ENCODE data around the gene CDC42BPA. TPM values are rescaled to one million over a fixed set of nuclear protein-coding genes. Genes with fewer than 3 reads are reported as not detected.
"Not testable (repeated sequence)": the region's sequence is repeated elsewhere in the genome, so short reads cannot be mapped to it uniquely, and the experiment has no call there.

CDC42BPA gene
- polyA plus RNA-seq, 3 donors, result 0.20 to 0.45 (median 0.39) TPM

DNA sequence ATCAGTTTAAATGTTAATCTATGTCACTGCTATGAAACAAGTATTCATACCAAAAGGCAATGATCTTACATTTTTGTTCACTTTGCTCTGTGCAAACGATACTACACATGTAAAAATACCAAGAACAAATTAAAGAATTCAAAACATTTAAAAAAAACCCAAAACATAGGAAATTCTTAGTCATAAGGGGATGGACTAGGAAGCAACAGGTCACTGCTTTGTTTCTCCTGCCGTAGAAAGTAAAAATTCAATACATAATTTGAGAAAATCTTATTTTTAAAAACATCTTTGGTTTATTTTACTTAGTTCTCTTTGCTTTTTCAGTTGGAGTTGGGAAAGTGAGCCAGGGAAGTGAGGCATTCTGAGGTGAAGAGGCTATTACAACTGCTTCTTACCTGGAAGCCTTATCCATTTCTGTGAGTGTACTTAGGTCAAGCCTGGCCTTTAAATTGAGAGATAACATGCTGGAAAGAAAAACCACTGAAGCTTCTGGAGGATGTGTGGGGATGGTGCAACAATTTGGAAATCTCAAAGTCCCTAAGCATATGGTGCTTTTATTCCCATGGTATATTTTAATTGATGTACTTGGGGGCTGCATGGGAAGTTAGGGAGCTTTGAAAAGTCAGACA lies 183.5 kb downstream of the CDC42BPA start:
- H3K27ac Mint-ChIP-seq, result peak overlapping the region in 1 of 7 donors; percentile 9
- Histone ChIP-seq H3K9me3 (replicated peaks in 1 of 2; ENCODE audit: control insufficient read depth in 1 of 2, insufficient read depth in 1 of 2, low read length in 2 of 2) (no peaks in the 10 kb centered on the region), H3K36me3 (replicated peaks in 1 of 2; ENCODE audit: control insufficient read depth in 1 of 2, insufficient read depth in 2 of 2, low read length in 2 of 2) (no peaks in the 10 kb centered on the region), H3K27me3 (ENCODE audit: control insufficient read depth in 2 of 2, insufficient read depth in 2 of 2, low read length in 2 of 2) (no peaks in the 10 kb centered on the region), H3K4me2 (replicated peaks; ENCODE audit: extremely low read depth, low read length, poor library complexity, severe bottlenecking) (no peak overlapping the region), H3K27ac (ENCODE audit: low read depth in 1 of 2, low read length in 2 of 2) (no peak overlapping the region), H3K4me1 (ENCODE audit: control insufficient read depth in 1 of 2, insufficient read depth in 2 of 2, low read length in 2 of 2) (no peaks in the 10 kb centered on the region), H2AFZ (ENCODE audit: insufficient read depth, low read depth, low read length, poor library complexity, severe bottlenecking) (no peak overlapping the region), H3K4me3 (replicated peaks in 1 of 3; ENCODE audit: low read depth in 2 of 3, low read length in 3 of 3) (no peak overlapping the region), H3K79me2 (ENCODE audit: insufficient read depth, low read length) (no peaks in the 10 kb centered on the region), H3K9ac (ENCODE audit: insufficient read depth, low read length, poor library complexity, severe bottlenecking) (no peak overlapping the region), H4K20me1 (ENCODE audit: insufficient read depth, low read length) (no peaks in the 10 kb centered on the region)
- H3K4me1 Mint-ChIP-seq, result no peaks in the 10 kb centered on the region
- intact Hi-C loops (cut with micrococcal nuclease), result no loop called here
- H3K4me3 Mint-ChIP-seq, result no peak overlapping the region
- H3K36me3 Mint-ChIP-seq, result no peaks in the 10 kb centered on the region
- TF ChIP-seq, protein P1, sequence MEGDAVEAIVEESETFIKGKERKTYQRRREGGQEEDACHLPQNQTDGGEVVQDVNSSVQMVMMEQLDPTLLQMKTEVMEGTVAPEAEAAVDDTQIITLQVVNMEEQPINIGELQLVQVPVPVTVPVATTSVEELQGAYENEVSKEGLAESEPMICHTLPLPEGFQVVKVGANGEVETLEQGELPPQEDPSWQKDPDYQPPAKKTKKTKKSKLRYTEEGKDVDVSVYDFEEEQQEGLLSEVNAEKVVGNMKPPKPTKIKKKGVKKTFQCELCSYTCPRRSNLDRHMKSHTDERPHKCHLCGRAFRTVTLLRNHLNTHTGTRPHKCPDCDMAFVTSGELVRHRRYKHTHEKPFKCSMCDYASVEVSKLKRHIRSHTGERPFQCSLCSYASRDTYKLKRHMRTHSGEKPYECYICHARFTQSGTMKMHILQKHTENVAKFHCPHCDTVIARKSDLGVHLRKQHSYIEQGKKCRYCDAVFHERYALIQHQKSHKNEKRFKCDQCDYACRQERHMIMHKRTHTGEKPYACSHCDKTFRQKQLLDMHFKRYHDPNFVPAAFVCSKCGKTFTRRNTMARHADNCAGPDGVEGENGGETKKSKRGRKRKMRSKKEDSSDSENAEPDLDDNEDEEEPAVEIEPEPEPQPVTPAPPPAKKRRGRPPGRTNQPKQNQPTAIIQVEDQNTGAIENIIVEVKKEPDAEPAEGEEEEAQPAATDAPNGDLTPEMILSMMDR (IDR thresholded peaks at IDR 0.05), result no peak
- DNase-seq, result no peak
- peaks cover 0 to 2% (median 0%) of the 10 kb centered on the region in 3 donors for H3K27me3 Mint-ChIP-seq (ENCODE audit: low read depth in 3 of 3)
- no CpG with 5 or more reads among the region's 2 CpGs for WGBS (ENCODE audit: insufficient coverage)
- peaks cover 0 to 9% (median 3%) of the 10 kb centered on the region in 7 donors for H3K9me3 Mint-ChIP-seq

DNA sequence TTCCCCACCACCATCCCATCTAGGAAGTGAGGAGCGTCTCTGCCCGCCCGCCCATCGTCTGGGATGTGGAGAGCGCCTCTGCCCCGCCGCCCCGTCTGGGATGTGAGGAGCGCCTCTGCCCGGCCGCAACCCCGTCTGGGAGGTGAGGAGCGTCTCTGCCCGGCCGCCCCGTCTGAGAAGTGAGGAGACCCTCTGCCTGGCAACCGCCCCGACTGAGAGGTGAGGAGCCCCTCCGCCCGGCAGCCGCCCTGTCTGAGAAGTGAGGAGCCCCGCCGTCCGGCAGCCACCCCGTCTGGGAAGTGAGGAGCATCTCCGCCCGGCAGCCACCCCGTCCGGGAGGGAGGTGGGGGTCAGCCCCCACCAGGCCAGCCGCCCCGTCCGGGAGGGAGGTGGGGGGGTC lies 185.6 kb downstream of the CDC42BPA start:
- H3K36me3 ChIP-seq (replicated peaks in 1 of 2; ENCODE audit: control insufficient read depth in 1 of 2, insufficient read depth in 2 of 2, low read length in 2 of 2); H3K4me3 ChIP-seq (replicated peaks in 1 of 3; ENCODE audit: low read depth in 2 of 3, low read length in 3 of 3); H3K36me3 Mint-ChIP-seq; H3K27me3 ChIP-seq (ENCODE audit: control insufficient read depth in 2 of 2, insufficient read depth in 2 of 2, low read length in 2 of 2); H3K4me1 ChIP-seq (ENCODE audit: control insufficient read depth in 1 of 2, insufficient read depth in 2 of 2, low read length in 2 of 2); DNase-seq; H3K79me2 ChIP-seq (ENCODE audit: insufficient read depth, low read length); H3K27me3 Mint-ChIP-seq (ENCODE audit: low read depth in 3 of 3); H3K27ac ChIP-seq (ENCODE audit: low read depth in 1 of 2, low read length in 2 of 2); H3K9me3 Mint-ChIP-seq; H2AFZ ChIP-seq (ENCODE audit: insufficient read depth, low read depth, low read length, poor library complexity, severe bottlenecking); H3K4me3 Mint-ChIP-seq; H3K9me3 ChIP-seq (replicated peaks in 1 of 2; ENCODE audit: control insufficient read depth in 1 of 2, insufficient read depth in 1 of 2, low read length in 2 of 2); H3K9ac ChIP-seq (ENCODE audit: insufficient read depth, low read length, poor library complexity, severe bottlenecking); H4K20me1 ChIP-seq (ENCODE audit: insufficient read depth, low read length); H3K27ac Mint-ChIP-seq; intact Hi-C loops (cut with micrococcal nuclease); H3K4me2 ChIP-seq (replicated peaks; ENCODE audit: extremely low read depth, low read length, poor library complexity, severe bottlenecking); H3K4me1 Mint-ChIP-seq: not testable (repeated sequence)
- WGBS (ENCODE audit: insufficient coverage), result 90% methylated on average over 4 of the region's 32 CpGs
